Endodermal cell (in vitro differentiated cells): ENCODE data around the gene RRH. TPM values are rescaled to one million over a fixed set of nuclear protein-coding genes. Genes with fewer than 3 reads are reported as not detected.

ENCODE experiments used
- DNase-seq: peaks from one replicate; pipeline ENCODE4 v3.0.0-alpha.2; 2017
- H3K27ac ChIP-seq: 2 replicates; pipeline ENCODE4 v1.5.1; 2013; ENCODE audit warnings: mild to moderate bottlenecking, low read depth, low read length, moderate library complexity
- H3K27me3 ChIP-seq: 2 replicates; pipeline ENCODE4 v1.6.1; 2013; ENCODE audit warnings: mild to moderate bottlenecking, low read length, moderate library complexity; ENCODE audit not compliant: insufficient read depth, control insufficient read depth, poor library complexity, severe bottlenecking
- H3K36me3 ChIP-seq: 2 replicates; pipeline ENCODE4 v1.7.0; 2013; ENCODE audit warnings: mild to moderate bottlenecking, low read length, moderate library complexity; ENCODE audit not compliant: control insufficient read depth, insufficient read depth
- H3K4me1 ChIP-seq: one replicate; pipeline ENCODE4 v1.7.0; 2013; ENCODE audit warnings: low read length; ENCODE audit not compliant: control insufficient read depth, insufficient read depth
- H3K4me3 ChIP-seq: 2 replicates; pipeline ENCODE4 v1.5.1; 2013; ENCODE audit warnings: mild to moderate bottlenecking, low read length, moderate library complexity
- H3K9ac ChIP-seq: 2 replicates; pipeline ENCODE4 v1.6.1; 2013; ENCODE audit warnings: mild to moderate bottlenecking, low read length, moderate library complexity; ENCODE audit not compliant: poor library complexity, severe bottlenecking; ENCODE audit errors: extremely low read depth
- H3K9me3 ChIP-seq: 2 replicates; pipeline ENCODE4 v1.6.1; 2013; ENCODE audit warnings: mild to moderate bottlenecking, low read length, moderate library complexity; ENCODE audit not compliant: control insufficient read depth
- H3K27ac Mint-ChIP-seq: 2 replicates; pipeline ENCODE4 v1.8.0; 2020; ENCODE audit warnings: mixed read lengths
- H3K27me3 Mint-ChIP-seq: 2 replicates; pipeline ENCODE4 v1.8.0; 2021; ENCODE audit warnings: mild to moderate bottlenecking, mixed read lengths; ENCODE audit not compliant: insufficient read depth
- H3K36me3 Mint-ChIP-seq: 2 replicates; pipeline ENCODE4 v1.8.0; 2020; ENCODE audit warnings: low read depth, mixed read lengths
- H3K4me1 Mint-ChIP-seq: 2 replicates; pipeline ENCODE4 v1.8.0; 2020; ENCODE audit warnings: mixed read lengths
- H3K4me3 Mint-ChIP-seq: 2 replicates; pipeline ENCODE4 v1.8.0; 2020; ENCODE audit warnings: mild to moderate bottlenecking, moderate library complexity, mixed read lengths
- H3K9me3 Mint-ChIP-seq: 2 replicates; pipeline ENCODE4 v1.8.0; 2020; ENCODE audit warnings: mild to moderate bottlenecking, mixed read lengths
- WGBS, 2 experiments: methylation state at CpG; one replicate each; pipeline versions ENCODE4 v1.1.5 to v1.1.7; 2013; ENCODE audit warnings: missing lambda C conversion rate in 2 of 2, mixed read lengths in 1 of 2; ENCODE audit not compliant: insufficient coverage in 1 of 2, insufficient read length in 1 of 2; 5-methylcytosine and 5-hydroxymethylcytosine counted together
- total RNA-seq, 2 donors: library from RNA; stranded (reverse); fragmentation: NEBNext Ultra II Directional in 1 of 2; extraction: Animal tissue kit (Norgen Biotek cat#: 25700) in 1 of 2; gene quantifications; 2 replicates in 1 of 2; 3 replicates in 1 of 2; pipeline ENCODE4 v1.2.1, GENCODE V29; 2021
- TF ChIP-seq, protein P1 (sequence below): fragments of 200-600 bp; sonication (generic); conservative IDR thresholded peaks from 2 replicates; pipeline ENCODE4 v1.5.0; 2021; ENCODE audit warnings: antibody characterized with exemption, mild to moderate bottlenecking

The RRH gene
- total RNA-seq, 2 donors from 2014 or later = 0.18 TPM; not detected in 1

DNA sequence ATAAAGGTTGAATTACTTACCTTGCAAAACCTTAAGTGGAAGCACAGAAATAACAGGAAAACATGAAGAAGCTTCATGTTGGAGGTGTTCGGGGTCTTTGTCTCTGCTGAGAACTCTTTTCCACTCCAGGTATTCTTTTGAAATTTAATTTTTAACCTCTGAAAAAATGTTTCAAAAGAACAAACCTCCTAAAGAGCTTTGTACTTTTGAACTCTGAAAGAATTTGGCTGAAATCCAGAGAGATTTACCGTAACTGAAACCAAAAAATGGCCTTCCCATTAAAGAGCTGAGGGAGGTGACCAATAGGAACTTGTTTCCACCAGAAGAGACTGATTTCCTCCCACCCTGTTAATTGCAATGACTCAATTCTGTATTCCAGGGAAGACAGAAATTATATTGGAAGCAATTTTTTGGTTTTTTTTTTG is 25.9 kb upstream of the RRH start, which contains the start of gene CFI:
TSS of gene CFI (minus strand) at position 105 of the 425 bp plus-strand sequence. CDS start at position 77, 28 bp downstream.
- 86 to 97% methylated on average over 2 of the region's 2 CpGs for WGBS, 2 experiments
- Histone ChIP-seq H3K4me3 (no peak within 1 kb of the TSS), H3K27me3 (no peaks in the 10 kb centered on the region), H3K9ac (no peak within 1 kb of the TSS), H3K27ac (no peak within 1 kb of the TSS), H3K36me3 (no peaks in the 10 kb centered on the region), H3K9me3 (no peaks in the 10 kb centered on the region), H3K4me1 (no peaks in the 10 kb centered on the region)
- Mint-ChIP-seq H3K4me1 (no peaks in the 10 kb centered on the region), H3K27ac (no peak within 1 kb of the TSS), H3K9me3 (peaks cover 3% of the 10 kb centered on the region), H3K27me3 (no peaks in the 10 kb centered on the region), H3K36me3 (no peaks in the 10 kb centered on the region), H3K4me3 (no peak within 1 kb of the TSS)
- no peak for DNase-seq
- TF ChIP-seq, protein P1, sequence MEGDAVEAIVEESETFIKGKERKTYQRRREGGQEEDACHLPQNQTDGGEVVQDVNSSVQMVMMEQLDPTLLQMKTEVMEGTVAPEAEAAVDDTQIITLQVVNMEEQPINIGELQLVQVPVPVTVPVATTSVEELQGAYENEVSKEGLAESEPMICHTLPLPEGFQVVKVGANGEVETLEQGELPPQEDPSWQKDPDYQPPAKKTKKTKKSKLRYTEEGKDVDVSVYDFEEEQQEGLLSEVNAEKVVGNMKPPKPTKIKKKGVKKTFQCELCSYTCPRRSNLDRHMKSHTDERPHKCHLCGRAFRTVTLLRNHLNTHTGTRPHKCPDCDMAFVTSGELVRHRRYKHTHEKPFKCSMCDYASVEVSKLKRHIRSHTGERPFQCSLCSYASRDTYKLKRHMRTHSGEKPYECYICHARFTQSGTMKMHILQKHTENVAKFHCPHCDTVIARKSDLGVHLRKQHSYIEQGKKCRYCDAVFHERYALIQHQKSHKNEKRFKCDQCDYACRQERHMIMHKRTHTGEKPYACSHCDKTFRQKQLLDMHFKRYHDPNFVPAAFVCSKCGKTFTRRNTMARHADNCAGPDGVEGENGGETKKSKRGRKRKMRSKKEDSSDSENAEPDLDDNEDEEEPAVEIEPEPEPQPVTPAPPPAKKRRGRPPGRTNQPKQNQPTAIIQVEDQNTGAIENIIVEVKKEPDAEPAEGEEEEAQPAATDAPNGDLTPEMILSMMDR = no peak

DNA sequence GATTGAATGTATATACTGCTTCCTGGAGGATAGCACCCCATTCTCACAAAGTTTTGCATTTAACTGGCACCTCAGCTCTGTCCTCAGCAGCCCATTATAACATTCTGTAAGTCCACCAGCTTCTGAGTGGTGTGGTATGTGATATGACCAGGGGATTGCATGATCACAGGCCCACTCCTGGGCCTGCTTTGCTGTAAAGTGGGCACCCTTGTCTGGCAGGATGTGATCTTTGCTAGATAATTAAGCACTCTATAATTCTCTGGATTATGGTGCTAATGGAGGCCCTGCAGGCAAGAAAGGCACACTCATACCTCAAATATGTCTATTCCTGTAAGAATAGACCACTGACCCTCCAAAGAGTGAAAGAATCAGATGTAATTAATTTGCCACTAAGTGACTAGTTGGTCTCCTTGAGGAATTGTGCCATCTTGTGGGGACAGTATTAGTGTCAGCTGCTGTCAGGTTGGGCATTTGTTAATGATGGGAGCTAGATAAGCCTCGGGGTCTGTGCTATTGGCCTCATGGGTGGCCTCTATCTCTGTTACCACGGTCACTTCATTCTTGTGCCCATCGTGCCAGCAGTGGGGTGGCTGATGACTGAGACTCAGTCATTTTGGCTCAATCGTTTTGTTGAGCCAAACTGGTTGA is 23.7 kb upstream of the RRH start:
- 35 to 41% methylated on average over 2 to 4 of the region's 4 CpGs for WGBS, 2 experiments
- H3K36me3 Mint-ChIP-seq = no peaks in the 10 kb centered on the region

DNA sequence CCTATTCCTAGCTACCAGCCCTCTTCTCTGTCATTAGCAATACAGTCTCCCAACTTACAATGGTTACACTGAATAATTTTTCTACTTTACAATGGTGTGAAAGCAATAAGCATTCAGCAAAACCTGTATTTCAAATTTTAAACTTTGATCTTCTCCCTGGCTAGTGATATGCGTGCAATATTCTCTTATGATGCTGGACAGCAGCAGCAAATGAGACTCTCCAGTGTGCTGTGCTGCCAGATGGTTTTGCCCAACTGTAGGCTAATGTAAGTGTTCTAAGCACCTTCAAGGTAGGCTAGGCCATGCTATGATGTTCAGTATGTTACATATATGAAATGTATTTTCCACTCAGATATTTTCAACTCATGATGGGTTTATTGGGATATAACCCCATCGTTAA is 18.1 kb upstream of the RRH start:
- no peaks in the 10 kb centered on the region for H3K27me3 ChIP-seq
- H3K9ac ChIP-seq = no peak overlapping the region
- H3K9me3 Mint-ChIP-seq = no peaks in the 10 kb centered on the region
- peaks cover 11% of the 10 kb centered on the region for H3K4me1 Mint-ChIP-seq
- H3K36me3 Mint-ChIP-seq = no peaks in the 10 kb centered on the region
- no peak overlapping the region for H3K27ac Mint-ChIP-seq
- no peak overlapping the region for H3K4me3 ChIP-seq
- DNase-seq = no peak
- 95 to 100% methylated on average over 1 to 2 of the region's 2 CpGs for WGBS, 2 experiments
- no peaks in the 10 kb centered on the region for H3K36me3 ChIP-seq
- TF ChIP-seq, protein P1 = no peak
- H3K4me3 Mint-ChIP-seq = no peak overlapping the region
- no peaks in the 10 kb centered on the region for H3K27me3 Mint-ChIP-seq
- H3K9me3 ChIP-seq = no peaks in the 10 kb centered on the region
- H3K4me1 ChIP-seq = no peaks in the 10 kb centered on the region
- H3K27ac ChIP-seq = no peak overlapping the region

More for the DNA sequence above, 23.7 kb upstream of the RRH start:
- Histone ChIP-seq H3K4me3 (no peak overlapping the region), H3K27me3 (no peaks in the 10 kb centered on the region), H3K36me3 (no peaks in the 10 kb centered on the region), H3K4me1 (no peaks in the 10 kb centered on the region), H3K9me3 (no peaks in the 10 kb centered on the region), H3K9ac (no peak overlapping the region), H3K27ac (no peak overlapping the region)
- Mint-ChIP-seq H3K27ac (no peak overlapping the region), H3K27me3 (no peaks in the 10 kb centered on the region), H3K9me3 (no peaks in the 10 kb centered on the region), H3K4me1 (no peaks in the 10 kb centered on the region), H3K4me3 (no peak overlapping the region)
- TF ChIP-seq, protein P1 = peak; percentile 75
- DNase-seq = peak; percentile 75
